Measurements from ENCODE around the gene UBXN6.
A peak's percentile ranks its signal among the peaks of the same experiment; 100 is the strongest.

Gene UBXN6

DNA sequence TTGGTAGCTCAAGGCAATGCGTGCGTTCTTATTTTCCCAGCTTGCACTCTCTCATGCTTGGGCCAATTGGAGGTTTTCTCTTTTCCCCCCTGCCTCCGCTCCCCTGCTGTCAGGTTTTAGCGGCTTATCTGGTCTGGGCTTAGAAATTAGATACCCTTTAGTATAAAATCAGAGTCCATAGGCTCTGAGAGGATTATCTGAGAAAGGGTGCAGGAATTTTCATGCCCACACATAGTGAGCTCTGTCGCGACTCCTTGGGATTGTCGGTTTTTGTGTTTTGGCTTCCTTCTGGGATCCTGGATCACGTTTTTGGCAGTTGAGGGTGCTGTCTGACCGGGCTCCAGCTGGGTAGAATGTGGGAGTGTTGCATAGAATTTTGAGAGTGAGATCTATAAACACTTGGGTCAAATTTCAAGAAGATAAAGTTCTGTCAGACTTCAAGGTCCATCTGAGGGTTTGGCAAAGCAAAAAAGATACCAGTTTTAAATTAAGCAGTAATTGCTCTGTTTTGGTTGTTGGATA, 42.7 kb downstream of the UBXN6 start:
- peak; percentile 87 for DNase-seq (ENCODE audit: insufficient read length, low spot score)
- TF ChIP-seq, protein P1, sequence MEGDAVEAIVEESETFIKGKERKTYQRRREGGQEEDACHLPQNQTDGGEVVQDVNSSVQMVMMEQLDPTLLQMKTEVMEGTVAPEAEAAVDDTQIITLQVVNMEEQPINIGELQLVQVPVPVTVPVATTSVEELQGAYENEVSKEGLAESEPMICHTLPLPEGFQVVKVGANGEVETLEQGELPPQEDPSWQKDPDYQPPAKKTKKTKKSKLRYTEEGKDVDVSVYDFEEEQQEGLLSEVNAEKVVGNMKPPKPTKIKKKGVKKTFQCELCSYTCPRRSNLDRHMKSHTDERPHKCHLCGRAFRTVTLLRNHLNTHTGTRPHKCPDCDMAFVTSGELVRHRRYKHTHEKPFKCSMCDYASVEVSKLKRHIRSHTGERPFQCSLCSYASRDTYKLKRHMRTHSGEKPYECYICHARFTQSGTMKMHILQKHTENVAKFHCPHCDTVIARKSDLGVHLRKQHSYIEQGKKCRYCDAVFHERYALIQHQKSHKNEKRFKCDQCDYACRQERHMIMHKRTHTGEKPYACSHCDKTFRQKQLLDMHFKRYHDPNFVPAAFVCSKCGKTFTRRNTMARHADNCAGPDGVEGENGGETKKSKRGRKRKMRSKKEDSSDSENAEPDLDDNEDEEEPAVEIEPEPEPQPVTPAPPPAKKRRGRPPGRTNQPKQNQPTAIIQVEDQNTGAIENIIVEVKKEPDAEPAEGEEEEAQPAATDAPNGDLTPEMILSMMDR (IDR thresholded peaks at IDR 0.05; ENCODE audit: insufficient read depth, missing control alignments), result no peak
- FAIRE-seq, result peak; percentile 90

DNA sequence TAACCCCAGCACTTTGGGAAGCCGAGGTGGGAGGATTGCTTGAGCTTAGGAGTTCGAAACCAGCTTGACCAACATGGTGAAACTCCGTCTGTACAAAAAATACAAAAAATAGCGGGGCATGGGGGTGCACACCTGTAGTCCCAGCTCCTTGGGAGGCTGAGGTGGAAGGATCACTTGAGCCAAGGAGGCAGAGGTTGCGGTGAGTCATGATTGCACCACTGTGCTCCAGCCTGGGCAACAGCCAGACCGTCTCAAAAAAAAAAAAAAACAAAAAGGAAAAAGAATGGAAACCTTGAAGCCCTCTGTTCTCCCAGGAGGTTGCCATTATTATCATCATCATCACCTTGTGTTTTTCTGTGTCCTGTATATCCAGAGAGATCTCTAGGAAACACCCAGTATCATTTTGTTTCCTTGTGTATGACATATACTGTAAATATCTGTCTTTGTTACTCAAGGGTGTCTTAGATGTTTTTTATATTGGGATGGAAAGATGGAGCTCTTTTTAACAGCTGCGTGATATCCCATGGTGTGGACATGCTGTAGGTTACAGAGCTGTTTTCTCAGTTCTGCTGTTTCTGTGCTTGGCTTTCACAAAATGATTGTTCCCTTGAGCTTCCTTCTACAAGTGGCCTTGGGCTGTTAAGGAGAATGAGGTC, 43.3 kb downstream of the UBXN6 start:
- FAIRE-seq (no peak), DNase-seq (ENCODE audit: insufficient read length, low spot score) (no peak)
- TF ChIP-seq, protein P1 (IDR thresholded peaks at IDR 0.05; ENCODE audit: insufficient read depth, missing control alignments), result no peak

DNA sequence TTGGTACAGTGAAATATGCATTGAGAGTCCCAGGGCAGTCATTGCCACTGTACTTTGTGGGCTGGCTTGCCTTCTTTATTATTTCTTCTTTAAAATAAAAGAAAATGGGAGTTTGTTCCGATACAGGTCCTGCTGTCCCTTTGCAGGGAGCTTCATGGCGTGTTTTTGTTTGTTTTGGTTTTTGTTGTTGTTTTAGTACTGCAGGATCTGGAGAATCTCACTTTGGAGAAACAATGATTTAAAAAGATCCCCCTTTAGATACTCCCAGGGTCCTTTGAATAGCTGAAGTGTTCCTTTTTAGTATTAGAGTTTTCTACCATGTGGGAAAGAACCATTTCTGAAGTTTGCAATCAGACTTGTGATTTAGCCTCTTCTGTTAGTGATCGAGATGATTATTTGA, 44.0 kb downstream of the UBXN6 start:
- FAIRE-seq, result no peak
- TF ChIP-seq, protein P1 (IDR thresholded peaks at IDR 0.05; ENCODE audit: insufficient read depth, missing control alignments), result no peak
- DNase-seq (ENCODE audit: insufficient read length, low spot score), result no peak

DNA sequence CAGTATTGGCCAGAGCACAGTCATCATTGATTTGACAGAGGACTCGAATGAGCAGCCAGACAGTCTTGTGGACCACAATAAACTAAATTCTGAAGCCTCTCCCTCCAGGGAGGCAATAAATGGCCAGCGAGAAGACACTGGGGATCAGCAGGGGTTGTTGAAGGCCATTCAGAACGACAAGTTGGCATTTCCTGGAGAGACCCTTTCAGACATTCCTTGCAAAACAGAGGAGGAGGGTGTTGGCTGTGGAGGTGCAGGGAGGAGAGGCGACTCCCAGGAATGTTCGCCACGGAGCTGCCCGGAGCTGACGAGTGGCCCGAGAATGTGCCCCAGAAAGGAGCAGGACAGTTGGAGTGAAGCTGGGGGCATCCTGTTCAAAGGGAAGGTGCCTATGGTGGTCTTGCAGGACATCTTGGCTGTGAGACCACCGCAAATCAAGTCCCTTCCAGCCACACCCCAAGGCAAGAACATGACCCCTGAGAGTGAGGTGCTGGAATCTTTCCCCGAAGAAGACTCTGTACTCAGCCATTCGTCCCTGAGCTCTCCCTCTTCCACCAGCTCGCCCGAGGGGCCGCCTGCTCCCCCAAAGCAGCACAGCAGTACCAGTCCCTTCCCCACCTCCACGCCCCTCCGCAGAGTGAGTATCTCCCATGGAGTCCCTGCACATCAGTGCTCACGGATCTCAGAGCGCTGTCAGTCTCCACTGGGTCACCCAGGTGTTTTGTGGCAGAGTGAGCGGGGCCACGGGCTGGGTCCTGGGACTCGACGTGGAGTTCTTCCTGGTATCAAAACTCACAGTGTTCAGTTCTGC, 48.3 kb downstream of the UBXN6 start:
- DNase-seq (ENCODE audit: insufficient read length, low spot score) (no peak), FAIRE-seq (no peak)
- TF ChIP-seq, protein P1 (IDR thresholded peaks at IDR 0.05; ENCODE audit: insufficient read depth, missing control alignments), result no peak

DNA sequence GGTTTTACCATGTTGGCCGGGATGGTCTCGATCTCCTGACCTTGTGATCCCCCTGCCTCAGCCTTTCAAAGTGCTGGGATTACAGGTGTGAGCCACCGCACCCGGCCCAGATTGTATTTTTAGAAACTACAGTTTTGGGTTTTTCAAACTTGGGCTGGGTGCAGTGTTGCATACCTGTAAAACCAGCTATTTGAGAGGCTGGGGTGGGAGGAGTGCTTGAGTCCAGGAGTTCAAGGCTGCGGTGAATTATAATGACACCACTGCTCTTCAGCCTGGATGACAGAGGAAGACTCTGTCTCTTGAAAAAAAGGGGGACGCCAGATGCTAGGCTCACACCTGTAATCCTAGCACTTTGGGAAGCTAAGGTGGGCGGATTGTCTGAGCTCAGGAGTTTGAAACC, 51.0 kb downstream of the UBXN6 start:
- TF ChIP-seq, protein P1 (IDR thresholded peaks at IDR 0.05; ENCODE audit: insufficient read depth, missing control alignments), result no peak
- no peak for DNase-seq (ENCODE audit: insufficient read length, low spot score)
- FAIRE-seq, result no peak

DNA sequence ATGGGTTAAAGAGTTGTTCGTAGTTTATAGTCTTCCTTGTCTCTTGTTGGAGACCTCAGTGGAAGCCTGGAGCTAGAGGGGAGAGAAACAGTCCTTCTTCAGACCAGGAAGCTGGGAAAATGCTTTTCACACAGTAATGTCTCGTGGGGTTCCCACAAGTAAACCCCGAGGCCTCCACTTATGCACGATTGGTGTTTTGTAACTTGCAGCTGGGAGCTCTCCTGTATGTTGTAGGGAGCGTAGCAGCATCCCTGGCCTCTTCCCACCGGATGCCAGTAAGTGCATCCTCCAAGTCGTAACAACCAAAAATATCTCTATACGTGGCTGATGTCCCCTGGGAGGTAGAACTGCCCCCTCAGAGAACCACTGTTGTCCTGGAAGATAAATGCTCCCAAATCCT, 51.6 kb downstream of the UBXN6 start:
- DNase-seq (ENCODE audit: insufficient read length, low spot score), result no peak
- TF ChIP-seq, protein P1 (IDR thresholded peaks at IDR 0.05; ENCODE audit: insufficient read depth, missing control alignments), result no peak
- FAIRE-seq, result no peak

Measured in D721Med (cell line).